Colonic mucosa (tissue), 4 donors: ENCODE measurements around the gene FLT3. TPM values are rescaled to one million over a fixed set of nuclear protein-coding genes. Genes with fewer than 3 reads are reported as not detected.

Source experiments
- DNase-seq: peaks from one replicate; pipeline ENCODE4 v3.0.0-alpha.2; 2020
- H3K27ac ChIP-seq: fragments of 200-600 bp; one replicate; pipeline ENCODE4 v1.8.0; 2021
- H3K27me3 ChIP-seq: fragments of 200-600 bp; one replicate; pipeline ENCODE4 v1.8.0; 2021
- H3K36me3 ChIP-seq: fragments of 200-600 bp; one replicate; pipeline ENCODE4 v1.8.0; 2021
- H3K4me1 ChIP-seq: fragments of 200-600 bp; one replicate; pipeline ENCODE4 v1.8.0; 2021; ENCODE audit warnings: mild to moderate bottlenecking
- H3K4me3 ChIP-seq: fragments of 200-600 bp; one replicate; pipeline ENCODE4 v1.8.0; 2021
- H3K9ac ChIP-seq, 2 donors: one replicate each; pipeline ENCODE4 v1.7.0; 2013; ENCODE audit warnings: control low read depth in 2 of 2, low read depth in 2 of 2, low read length in 2 of 2
- H3K9me3 ChIP-seq: fragments of 200-600 bp; one replicate; pipeline ENCODE4 v1.8.0; 2021
- intact Hi-C: fragments of 100-400 bp; cut with DNase I; formaldehyde crosslinking; loops from one replicate; pipeline ENCODE4 v1.14.1; 2022
- total RNA-seq, 2 donors: library from RNA; stranded (reverse); fragmentation: NEBNext Ultra II Directional in 1 of 2; extraction: Animal tissue kit (Norgen Biotek cat#: 25700) in 1 of 2; gene quantifications; one replicate each; pipeline ENCODE4 v1.2.1, GENCODE V29; 2021
- TF ChIP-seq, protein P1 (sequence below): fragments of 200-600 bp; IDR thresholded peaks from one replicate; pipeline ENCODE4 v1.8.0; 2022; ENCODE audit warnings: antibody characterized with exemption, mild to moderate bottlenecking
- donor health status: healthy.
- donor health status: DM: no; HTN: no; CAD: no.
- donor health status: DM: no; HTN: no; CAD: no.

FLT3 gene
- total RNA-seq, 2 donors from 2014 or later, result 0.19 TPM; not detected in 1

DNA sequence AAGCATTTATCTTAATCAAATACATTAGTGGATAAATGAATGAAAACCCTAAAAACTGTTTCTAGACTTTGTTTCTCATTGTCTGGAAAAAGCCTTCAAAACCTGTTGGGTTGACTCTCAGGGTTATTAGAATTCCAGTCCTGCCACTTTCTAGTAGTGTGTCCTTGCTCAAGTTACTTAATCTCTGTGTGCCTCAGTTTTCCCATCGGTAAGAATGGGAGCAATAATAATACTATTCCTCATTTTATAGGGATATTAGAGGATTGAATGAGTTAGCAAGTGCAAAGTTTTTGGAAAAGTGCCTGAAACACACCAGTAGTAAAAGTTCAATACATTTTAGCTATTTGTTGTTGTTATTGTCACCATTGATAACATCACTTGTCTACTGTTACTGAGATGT lies 114.8 kb downstream of the FLT3 start:
- no peak for DNase-seq
- no peaks in the 10 kb centered on the region for H3K9me3 ChIP-seq
- TF ChIP-seq, protein P1, sequence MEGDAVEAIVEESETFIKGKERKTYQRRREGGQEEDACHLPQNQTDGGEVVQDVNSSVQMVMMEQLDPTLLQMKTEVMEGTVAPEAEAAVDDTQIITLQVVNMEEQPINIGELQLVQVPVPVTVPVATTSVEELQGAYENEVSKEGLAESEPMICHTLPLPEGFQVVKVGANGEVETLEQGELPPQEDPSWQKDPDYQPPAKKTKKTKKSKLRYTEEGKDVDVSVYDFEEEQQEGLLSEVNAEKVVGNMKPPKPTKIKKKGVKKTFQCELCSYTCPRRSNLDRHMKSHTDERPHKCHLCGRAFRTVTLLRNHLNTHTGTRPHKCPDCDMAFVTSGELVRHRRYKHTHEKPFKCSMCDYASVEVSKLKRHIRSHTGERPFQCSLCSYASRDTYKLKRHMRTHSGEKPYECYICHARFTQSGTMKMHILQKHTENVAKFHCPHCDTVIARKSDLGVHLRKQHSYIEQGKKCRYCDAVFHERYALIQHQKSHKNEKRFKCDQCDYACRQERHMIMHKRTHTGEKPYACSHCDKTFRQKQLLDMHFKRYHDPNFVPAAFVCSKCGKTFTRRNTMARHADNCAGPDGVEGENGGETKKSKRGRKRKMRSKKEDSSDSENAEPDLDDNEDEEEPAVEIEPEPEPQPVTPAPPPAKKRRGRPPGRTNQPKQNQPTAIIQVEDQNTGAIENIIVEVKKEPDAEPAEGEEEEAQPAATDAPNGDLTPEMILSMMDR, result no peak
- no peaks in the 10 kb centered on the region for H3K36me3 ChIP-seq
- intact Hi-C loops, result no loop called here
- no peak overlapping the region for H3K4me3 ChIP-seq
- H3K9ac ChIP-seq, result no peak overlapping the region
- no peak overlapping the region for H3K27ac ChIP-seq
- no peaks in the 10 kb centered on the region for H3K27me3 ChIP-seq
- H3K4me1 ChIP-seq, result no peaks in the 10 kb centered on the region

DNA sequence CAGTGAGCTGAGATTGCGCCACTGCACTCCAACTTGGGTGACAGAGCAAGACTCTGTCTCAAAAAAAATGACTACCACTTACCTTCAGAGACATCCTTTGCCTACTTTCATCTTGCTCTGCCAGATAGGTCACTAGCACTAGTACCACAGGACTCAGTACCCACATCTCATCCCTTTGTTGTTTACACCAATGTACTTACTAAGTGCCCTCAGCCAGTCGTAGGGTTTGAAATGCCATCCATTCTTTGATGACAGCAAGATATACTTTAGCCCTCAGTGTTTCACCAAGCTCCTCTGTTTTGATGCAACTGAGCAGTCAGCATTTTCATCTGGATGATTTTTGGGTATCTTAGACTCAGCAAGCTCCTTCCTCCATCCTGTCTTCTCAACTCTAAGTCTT lies 118.0 kb downstream of the FLT3 start:
- Histone ChIP-seq H3K9ac (no peak overlapping the region), H3K36me3 (no peaks in the 10 kb centered on the region), H3K9me3 (no peaks in the 10 kb centered on the region), H3K27me3 (peaks cover 15% of the 10 kb centered on the region), H3K27ac (no peak overlapping the region), H3K4me3 (no peak overlapping the region), H3K4me1 (no peaks in the 10 kb centered on the region)
- TF ChIP-seq, protein P1, result no peak
- intact Hi-C loops, result loop anchor here (5.0 kb wide), 2 partner anchors 155 to 620 kb away; no protein-coding TSS in a partner anchor
- DNase-seq, result no peak

DNA sequence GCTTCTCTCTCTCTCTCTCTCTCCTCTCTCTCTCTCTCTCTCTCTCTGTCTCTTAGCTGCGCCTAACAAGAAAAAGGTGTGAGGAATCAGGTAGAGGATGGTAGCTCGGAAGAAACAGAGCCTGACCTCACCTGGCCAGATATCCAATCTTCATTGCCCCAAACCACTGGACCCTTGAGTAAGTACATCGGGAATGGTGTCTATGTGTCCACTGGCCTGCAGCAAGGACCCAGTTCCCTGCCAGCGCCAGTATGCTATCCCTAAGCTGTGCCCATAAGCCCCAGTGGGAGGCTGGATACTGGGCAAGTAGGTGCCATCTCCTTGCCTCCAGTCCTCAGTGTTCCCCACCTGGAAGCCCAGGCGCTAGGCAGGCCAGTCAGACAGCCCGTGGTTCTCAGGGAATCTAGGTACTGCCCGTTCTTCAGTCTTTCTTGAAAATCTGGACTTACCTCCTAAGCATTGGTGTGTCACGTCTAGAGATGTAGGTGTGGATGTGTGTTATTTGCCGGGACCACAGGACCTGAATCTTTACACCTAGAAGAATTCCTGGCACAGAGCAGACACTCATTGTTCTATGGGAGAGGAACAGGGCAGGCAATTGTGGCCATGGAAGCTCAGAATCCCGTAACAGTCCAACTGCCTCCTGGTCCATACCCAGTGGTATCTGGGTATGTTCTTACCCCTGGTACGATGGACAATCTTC lies 119.2 kb downstream of the FLT3 start:
- Histone ChIP-seq H3K27me3 (peaks cover 16% of the 10 kb centered on the region), H3K9ac (peak overlapping the region; percentile 28 to 91), H3K4me1 (no peaks in the 10 kb centered on the region), H3K36me3 (no peaks in the 10 kb centered on the region), H3K9me3 (no peaks in the 10 kb centered on the region), H3K27ac (no peak overlapping the region), H3K4me3 (no peak overlapping the region)
- no peak for DNase-seq
- TF ChIP-seq, protein P1, result no peak
- intact Hi-C loops, result loop anchor here (5.0 kb wide), 2 partner anchors 154 to 619 kb away; no protein-coding TSS in a partner anchor

DNA sequence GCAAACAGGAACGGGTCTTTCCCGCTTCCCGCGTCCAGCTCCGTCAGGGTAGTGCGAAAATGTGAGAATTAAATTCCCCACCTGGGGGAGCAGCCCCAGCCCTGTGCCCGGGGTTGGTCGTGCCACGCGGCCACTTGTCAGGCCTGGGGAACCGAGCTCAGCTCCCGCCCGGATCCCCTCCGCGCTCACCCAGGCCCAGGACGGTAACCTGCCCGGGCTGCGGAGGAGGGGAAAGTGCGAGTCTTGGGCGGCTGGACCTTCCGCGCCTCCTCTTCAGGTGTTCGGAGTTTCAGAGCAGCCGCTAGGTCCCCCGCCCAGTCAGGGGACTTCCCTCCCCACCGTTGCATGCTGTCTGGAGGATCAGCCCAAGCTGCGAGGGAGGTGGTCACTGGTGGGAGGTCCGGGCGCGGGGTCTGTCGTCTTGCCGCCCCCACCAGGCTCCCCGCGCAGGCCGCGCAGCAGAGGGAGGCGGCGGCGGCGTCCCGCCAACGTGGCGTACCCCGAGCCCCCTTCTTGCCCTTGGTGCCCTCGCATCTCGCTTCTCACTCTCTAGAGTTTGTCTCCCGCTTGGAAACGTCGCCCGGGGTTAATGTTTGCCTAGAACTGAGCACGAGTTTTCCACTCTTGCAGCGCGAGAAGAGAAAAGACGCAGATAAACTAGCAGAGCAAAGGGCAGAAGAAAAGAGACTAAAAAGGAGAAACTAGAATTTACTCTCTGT lies 119.9 kb downstream of the FLT3 start:
- DNase-seq, result peak; percentile 64
- H3K4me3 ChIP-seq, result peak overlapping the region; percentile 37
- intact Hi-C loops, result loop anchor here (5.0 kb wide), 2 partner anchors 153 to 618 kb away; no protein-coding TSS in a partner anchor

DNA sequence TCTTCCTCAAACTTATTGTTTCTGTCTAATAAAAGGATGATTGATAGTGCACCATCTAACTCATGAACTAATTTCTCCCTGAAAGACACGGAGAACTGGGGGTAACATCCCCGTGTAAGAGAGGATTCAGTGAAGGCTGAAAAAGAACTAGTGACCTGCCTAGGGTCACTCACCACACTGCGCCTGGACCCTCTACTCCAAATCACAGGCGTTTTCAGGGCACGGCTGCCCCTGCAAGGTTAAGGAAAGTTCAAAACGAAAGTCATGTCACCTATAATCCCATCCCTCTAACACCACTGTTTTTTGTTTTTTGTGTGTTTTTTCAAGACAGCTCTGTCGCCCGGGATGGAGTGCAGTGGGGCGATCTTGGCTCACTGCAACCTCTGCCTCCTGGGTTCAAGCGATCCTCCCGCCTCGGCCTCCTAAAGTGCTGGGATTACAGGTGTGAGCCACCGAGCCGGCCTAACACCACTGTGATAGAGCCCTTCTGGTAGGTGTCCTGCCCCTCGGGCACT lies 120.6 kb downstream of the FLT3 start:
- Histone ChIP-seq H3K36me3 (no peaks in the 10 kb centered on the region), H3K4me3 (peak overlapping the region; percentile 37), H3K9me3 (no peaks in the 10 kb centered on the region), H3K27ac (peak overlapping the region; percentile 84), H3K9ac (peak overlapping the region; percentile 78 to 91), H3K4me1 (no peaks in the 10 kb centered on the region), H3K27me3 (peaks cover 22% of the 10 kb centered on the region)
- DNase-seq, result no peak
- TF ChIP-seq, protein P1, result no peak
- intact Hi-C loops, result loop anchor here (5.0 to 10.0 kb wide), 3 partner anchors 153 to 1025 kb away; no protein-coding TSS in a partner anchor

More for the DNA sequence above, 119.9 kb downstream of the FLT3 start:
- peak overlapping the region; percentile 78 to 91 for H3K9ac ChIP-seq
- peaks cover 22% of the 10 kb centered on the region for H3K27me3 ChIP-seq
- H3K9me3 ChIP-seq, result no peaks in the 10 kb centered on the region
- H3K4me1 ChIP-seq, result no peaks in the 10 kb centered on the region
- H3K27ac ChIP-seq, result peak overlapping the region; percentile 84
- TF ChIP-seq, protein P1, result no peak
- no peaks in the 10 kb centered on the region for H3K36me3 ChIP-seq
